Measurements from ENCODE around the gene LRP6.

- no peak for TF ChIP-seq CTCF (IDR thresholded peaks at IDR 0.05; ENCODE audit: poor library complexity, severe bottlenecking)
- no peak for TF ChIP-seq EZH2 (IDR thresholded peaks at IDR 0.05; ENCODE audit: borderline replicate concordance, insufficient read depth, low read length, poor library complexity, severe bottlenecking)
- TF ChIP-seq, protein P1, sequence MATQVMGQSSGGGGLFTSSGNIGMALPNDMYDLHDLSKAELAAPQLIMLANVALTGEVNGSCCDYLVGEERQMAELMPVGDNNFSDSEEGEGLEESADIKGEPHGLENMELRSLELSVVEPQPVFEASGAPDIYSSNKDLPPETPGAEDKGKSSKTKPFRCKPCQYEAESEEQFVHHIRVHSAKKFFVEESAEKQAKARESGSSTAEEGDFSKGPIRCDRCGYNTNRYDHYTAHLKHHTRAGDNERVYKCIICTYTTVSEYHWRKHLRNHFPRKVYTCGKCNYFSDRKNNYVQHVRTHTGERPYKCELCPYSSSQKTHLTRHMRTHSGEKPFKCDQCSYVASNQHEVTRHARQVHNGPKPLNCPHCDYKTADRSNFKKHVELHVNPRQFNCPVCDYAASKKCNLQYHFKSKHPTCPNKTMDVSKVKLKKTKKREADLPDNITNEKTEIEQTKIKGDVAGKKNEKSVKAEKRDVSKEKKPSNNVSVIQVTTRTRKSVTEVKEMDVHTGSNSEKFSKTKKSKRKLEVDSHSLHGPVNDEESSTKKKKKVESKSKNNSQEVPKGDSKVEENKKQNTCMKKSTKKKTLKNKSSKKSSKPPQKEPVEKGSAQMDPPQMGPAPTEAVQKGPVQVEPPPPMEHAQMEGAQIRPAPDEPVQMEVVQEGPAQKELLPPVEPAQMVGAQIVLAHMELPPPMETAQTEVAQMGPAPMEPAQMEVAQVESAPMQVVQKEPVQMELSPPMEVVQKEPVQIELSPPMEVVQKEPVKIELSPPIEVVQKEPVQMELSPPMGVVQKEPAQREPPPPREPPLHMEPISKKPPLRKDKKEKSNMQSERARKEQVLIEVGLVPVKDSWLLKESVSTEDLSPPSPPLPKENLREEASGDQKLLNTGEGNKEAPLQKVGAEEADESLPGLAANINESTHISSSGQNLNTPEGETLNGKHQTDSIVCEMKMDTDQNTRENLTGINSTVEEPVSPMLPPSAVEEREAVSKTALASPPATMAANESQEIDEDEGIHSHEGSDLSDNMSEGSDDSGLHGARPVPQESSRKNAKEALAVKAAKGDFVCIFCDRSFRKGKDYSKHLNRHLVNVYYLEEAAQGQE (IDR thresholded peaks at IDR 0.05; ENCODE audit: borderline replicate concordance), result no peak
- TF ChIP-seq EP300 (conservative IDR thresholded peaks at IDR 0.05; ENCODE audit: poor library complexity, severe bottlenecking), result no peak
- TF ChIP-seq POLR2AphosphoS5 (IDR thresholded peaks at IDR 0.05), result no peak
Observed at GRCh38 chr12:12123036-12123604, 143.7 kb downstream of the LRP6 start.
